Activated CD4-positive, alpha-beta memory T cell treated with anti-CD3 and anti-CD28 coated beads, Interleukin-2, amount 10 ng/mL, durations not matched to agents 7 days and 5 days (primary cell): ENCODE measurements around the gene CLCNKA. TPM values are rescaled to one million over a fixed set of nuclear protein-coding genes. Genes with fewer than 3 reads are reported as not detected.
A peak's percentile ranks its signal among the peaks of the same experiment; 100 is the strongest.

Experiments used
- CTCF ChIA-PET: fragments of 350-600 bp; sonication (Branson Sonifier 250); formaldehyde crosslinking; loops from one replicate; lab custom pipeline; 2021; ENCODE audit warnings: antibody characterized with exemption, inconsistent platforms; lab: Charles Lee
- POLR2A ChIA-PET: fragments of 350-600 bp; sonication (Branson Sonifier 250); formaldehyde crosslinking; loops from one replicate; lab custom pipeline; 2021; ENCODE audit warnings: antibody characterized with exemption; lab: Charles Lee
- DNase-seq: peaks from one replicate; pipeline ENCODE4 v3.0.0-alpha.2; 2020
- H3K27ac Mint-ChIP-seq: one replicate; pipeline ENCODE4 v1.8.0; 2021; ENCODE audit warnings: mild to moderate bottlenecking, mixed read lengths
- H3K27me3 Mint-ChIP-seq: one replicate; pipeline ENCODE4 v1.8.0; 2021; ENCODE audit warnings: mixed read lengths
- H3K36me3 Mint-ChIP-seq: one replicate; pipeline ENCODE4 v1.8.0; 2021; ENCODE audit warnings: low read depth, mixed read lengths
- H3K4me1 Mint-ChIP-seq: one replicate; pipeline ENCODE4 v1.8.0; 2021; ENCODE audit warnings: mixed read lengths
- H3K4me3 Mint-ChIP-seq: one replicate; pipeline ENCODE4 v1.8.0; 2021; ENCODE audit warnings: mild to moderate bottlenecking, mixed read lengths
- H3K9me3 Mint-ChIP-seq: one replicate; pipeline ENCODE4 v1.8.0; 2021; ENCODE audit warnings: mixed read lengths
- total RNA-seq, 2 experiments: library from RNA; stranded (reverse); gene quantifications; one replicate each; pipeline ENCODE4 v1.2.3, GENCODE V29; 2021

Gene CLCNKA
- total RNA-seq, 2 experiments from 2014 or later: 0.13 to 0.20 TPM

GRCh38 chr1:16066245-16066644, 44.4 kb downstream of the CLCNKA start:
- CTCF ChIA-PET: interaction anchor here (2.4 to 11.1 kb wide), 2 partner anchors 10 to 14 kb away, joined by 7 to 88 read pairs; no protein-coding TSS in a partner anchor
- Mint-ChIP-seq H3K27ac (no peak overlapping the region), H3K36me3 (peaks cover 5% of the 10 kb centered on the region), H3K27me3 (peaks cover 12% of the 10 kb centered on the region), H3K9me3 (no peaks in the 10 kb centered on the region), H3K4me3 (no peak overlapping the region), H3K4me1 (peaks cover 82% of the 10 kb centered on the region)
- POLR2A ChIA-PET: no interaction called here
- DNase-seq: no peak

GRCh38 chr1:16067127-16067768, 45.4 kb downstream of the CLCNKA start:
- Mint-ChIP-seq H3K4me1 (peaks cover 90% of the 10 kb centered on the region), H3K27me3 (peaks cover 17% of the 10 kb centered on the region), H3K27ac (peak overlapping the region; percentile 14), H3K4me3 (no peak overlapping the region), H3K9me3 (no peaks in the 10 kb centered on the region), H3K36me3 (peaks cover 5% of the 10 kb centered on the region)
- CTCF ChIA-PET: interaction anchor here (0.6 to 11.1 kb wide), 4 partner anchors 13 to 276 kb away, joined by 3 to 88 read pairs (median 3); no protein-coding TSS in a partner anchor
- DNase-seq: no peak
- POLR2A ChIA-PET: no interaction called here

DNA sequence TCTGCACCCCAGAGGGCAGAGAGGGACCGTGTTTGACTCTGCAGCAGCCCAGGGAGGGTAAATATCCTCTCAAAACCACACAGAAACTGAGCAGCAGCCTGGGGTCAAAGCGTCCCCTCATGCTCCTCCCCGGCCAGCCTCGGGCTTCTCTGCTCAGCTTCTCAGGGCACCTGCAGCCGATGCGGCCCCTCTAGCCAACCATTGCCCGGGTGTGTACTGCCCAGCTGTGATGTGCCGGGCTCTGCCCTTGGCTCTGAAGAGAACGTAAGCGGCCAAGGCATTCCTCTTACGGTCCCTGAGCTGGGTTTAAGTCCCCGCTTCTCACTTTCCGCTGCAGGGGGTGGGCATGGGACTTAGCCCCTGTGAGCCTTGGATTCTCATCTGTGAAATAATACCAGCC, 46.1 kb downstream of the CLCNKA start:
- Mint-ChIP-seq H3K36me3 (peaks cover 5% of the 10 kb centered on the region), H3K27ac (no peak overlapping the region), H3K4me3 (no peak overlapping the region), H3K9me3 (no peaks in the 10 kb centered on the region), H3K4me1 (peaks cover 90% of the 10 kb centered on the region), H3K27me3 (peaks cover 18% of the 10 kb centered on the region)
- DNase-seq: no peak
- ChIA-PET POLR2A (no interaction called here), CTCF (interaction anchor here (1.0 to 11.1 kb wide), 3 partner anchors 12 to 276 kb away, joined by 3 to 88 read pairs (median 3); no protein-coding TSS in a partner anchor)

DNA sequence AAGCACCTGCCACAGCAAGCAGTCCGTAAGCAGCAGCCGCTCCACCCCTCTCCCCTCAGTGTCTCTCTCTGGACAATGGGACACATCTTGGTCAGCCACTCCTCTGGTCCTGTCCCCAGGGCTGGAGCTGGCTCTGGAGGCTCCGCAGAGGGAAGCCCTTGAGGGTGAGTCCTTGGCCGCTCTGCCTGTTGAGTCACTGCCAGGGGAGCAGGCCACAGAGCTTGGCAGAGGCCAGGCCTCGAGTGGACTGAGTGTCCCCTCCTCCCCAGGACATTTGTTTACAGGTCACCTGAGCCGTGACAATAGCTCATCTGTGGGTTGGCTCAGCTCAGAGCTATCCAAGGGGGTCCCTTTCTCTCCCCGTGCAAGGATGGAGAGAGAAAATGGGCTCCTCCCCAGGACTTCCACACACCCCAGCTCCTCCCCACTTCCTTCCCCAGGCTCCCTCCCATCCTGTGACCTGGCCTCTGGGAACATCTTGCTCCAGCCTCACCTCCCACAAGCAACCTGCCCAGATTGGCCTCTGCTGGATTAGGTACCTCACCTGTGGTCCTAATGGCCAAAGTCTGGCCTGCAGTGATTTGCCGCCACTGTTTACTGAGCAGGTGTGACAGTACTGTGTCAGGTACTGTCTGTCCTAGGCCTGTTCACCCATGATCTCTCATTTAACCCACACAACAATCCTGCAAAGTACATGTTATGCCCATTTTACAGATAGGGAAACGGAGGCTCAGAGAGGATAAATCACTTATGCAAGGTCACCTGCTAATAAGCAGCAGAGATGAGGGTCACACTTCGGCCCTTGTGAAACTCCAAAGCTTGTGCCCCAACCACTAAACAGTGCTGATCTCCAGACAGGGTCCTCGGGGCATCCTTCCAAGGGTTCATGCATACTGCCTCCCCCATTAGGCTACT, 46.8 kb downstream of the CLCNKA start:
- Mint-ChIP-seq H3K9me3 (no peaks in the 10 kb centered on the region), H3K27ac (peak overlapping the region; percentile 26), H3K36me3 (peaks cover 5% of the 10 kb centered on the region), H3K27me3 (peaks cover 20% of the 10 kb centered on the region), H3K4me3 (no peak overlapping the region), H3K4me1 (peaks cover 86% of the 10 kb centered on the region)
- POLR2A ChIA-PET: no interaction called here
- DNase-seq: no peak
- CTCF ChIA-PET: interaction anchor here (1.0 to 11.1 kb wide), 3 partner anchors 12 to 117 kb away, joined by 3 to 88 read pairs (median 6); no protein-coding TSS in a partner anchor

- Mint-ChIP-seq H3K4me1 (peaks cover 74% of the 10 kb centered on the region), H3K27me3 (peaks cover 26% of the 10 kb centered on the region), H3K4me3 (no peak overlapping the region), H3K36me3 (peaks cover 5% of the 10 kb centered on the region), H3K9me3 (no peaks in the 10 kb centered on the region), H3K27ac (no peak overlapping the region)
- ChIA-PET CTCF (interaction anchor here (0.8 to 11.1 kb wide), 6 partner anchors 9 to 173 kb away, joined by 3 to 88 read pairs (median 4); no protein-coding TSS in a partner anchor), POLR2A (interaction anchor here (1.0 to 1.9 kb wide), 3 partner anchors 9 to 174 kb away, joined by 3 to 7 read pairs (median 3); no protein-coding TSS in a partner anchor)
- DNase-seq: no peak
Measured at GRCh38 chr1:16070640-16071355, 49.0 kb downstream of the CLCNKA start.

GRCh38 chr1:16071614-16072013, 49.8 kb downstream of the CLCNKA start:
- Mint-ChIP-seq H3K4me3 (no peak overlapping the region), H3K27me3 (peaks cover 26% of the 10 kb centered on the region), H3K4me1 (peaks cover 68% of the 10 kb centered on the region), H3K9me3 (no peaks in the 10 kb centered on the region), H3K27ac (no peak overlapping the region), H3K36me3 (peaks cover 5% of the 10 kb centered on the region)
- CTCF ChIA-PET: interaction anchor here (0.5 to 11.1 kb wide), 4 partner anchors 9 to 266 kb away, joined by 3 to 88 read pairs (median 7); no protein-coding TSS in a partner anchor
- POLR2A ChIA-PET: interaction anchor here (1.2 to 1.9 kb wide), 3 partner anchors 8 to 91 kb away, joined by 3 to 7 read pairs (median 4); no protein-coding TSS in a partner anchor
- DNase-seq: no peak

DNA sequence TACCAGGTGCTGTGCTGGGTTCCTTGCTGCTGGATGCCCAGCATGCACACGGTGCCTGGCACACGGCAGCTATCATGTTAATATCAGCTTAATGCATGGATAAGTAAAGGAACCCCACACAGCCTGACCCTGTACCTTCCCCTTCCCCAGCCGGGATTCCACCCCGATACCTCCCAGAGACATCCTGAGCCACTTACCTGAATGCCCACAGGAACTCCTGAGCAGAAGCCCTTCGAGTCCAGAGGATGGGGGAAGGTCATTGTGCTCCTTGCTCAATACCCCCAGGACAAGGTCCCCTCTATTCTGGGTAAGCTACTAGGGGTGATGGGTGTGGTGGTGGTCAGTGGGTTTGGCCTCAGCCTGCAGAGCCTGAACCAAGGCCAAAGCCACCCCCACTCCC, 50.3 kb downstream of the CLCNKA start:
- Mint-ChIP-seq H3K36me3 (peaks cover 5% of the 10 kb centered on the region), H3K9me3 (no peaks in the 10 kb centered on the region), H3K27ac (no peak overlapping the region), H3K4me3 (peak overlapping the region; percentile 1), H3K27me3 (peaks cover 26% of the 10 kb centered on the region), H3K4me1 (peaks cover 65% of the 10 kb centered on the region)
- DNase-seq: no peak
- CTCF ChIA-PET: interaction anchor here (0.5 to 11.1 kb wide), 6 partner anchors 8 to 266 kb away, joined by 3 to 88 read pairs (median 7); no protein-coding TSS in a partner anchor
- POLR2A ChIA-PET: interaction anchor here (1.5 kb wide), 1 partner anchor 11 kb away, joined by 4 read pairs; no protein-coding TSS in a partner anchor

DNA sequence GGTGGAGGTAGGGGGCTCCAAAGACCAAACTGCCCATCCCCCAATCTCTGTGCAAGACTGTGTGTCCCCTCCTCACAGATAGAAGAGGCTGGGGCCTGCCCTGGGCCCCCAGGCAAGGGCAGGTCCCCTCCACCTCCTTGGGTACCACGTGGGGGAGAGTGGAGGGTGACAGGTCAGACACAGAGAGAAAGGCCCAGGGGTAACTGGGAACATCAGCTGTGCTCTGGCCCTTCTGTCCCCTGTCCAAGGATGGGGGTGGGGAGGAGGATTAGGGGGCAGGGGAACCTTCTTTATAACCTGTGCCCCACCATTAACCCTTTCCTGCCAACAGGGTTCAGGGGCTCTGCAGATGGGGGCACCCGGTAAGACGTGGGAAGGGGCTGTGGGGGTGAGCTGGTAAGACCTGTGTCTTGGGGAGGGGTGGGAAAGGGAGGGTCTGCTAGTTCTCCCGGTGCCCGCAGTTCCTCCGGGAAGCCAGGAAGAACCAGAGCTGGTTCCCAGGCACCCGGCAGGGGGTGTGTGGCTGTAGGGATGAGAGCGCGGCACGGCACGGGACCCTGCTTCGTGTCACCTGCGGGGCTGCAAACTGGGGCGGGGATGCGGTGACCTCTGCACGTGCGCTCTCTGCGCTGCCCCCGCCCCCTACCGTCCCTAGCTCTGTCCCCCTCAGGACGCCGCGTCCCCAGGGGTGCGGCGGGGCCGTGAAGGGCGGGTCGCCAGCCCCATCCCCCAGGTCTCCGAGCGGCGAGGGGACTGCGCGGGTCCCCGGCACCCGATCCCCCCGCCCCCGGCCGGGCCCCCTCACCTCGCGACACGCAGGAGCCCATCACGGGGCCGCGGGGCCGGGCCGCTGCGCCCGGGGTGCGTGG, 51.0 kb downstream of the CLCNKA start:
- Mint-ChIP-seq H3K4me3 (peak overlapping the region; percentile 39), H3K9me3 (no peaks in the 10 kb centered on the region), H3K36me3 (peaks cover 5% of the 10 kb centered on the region), H3K4me1 (peaks cover 61% of the 10 kb centered on the region), H3K27me3 (peaks cover 23% of the 10 kb centered on the region), H3K27ac (no peak overlapping the region)
- ChIA-PET POLR2A (interaction anchor here (1.5 to 1.9 kb wide), 2 partner anchors 8 to 10 kb away, joined by 4 to 6 read pairs; no protein-coding TSS in a partner anchor), CTCF (interaction anchor here (0.8 to 11.1 kb wide), 10 partner anchors 7 to 635 kb away, joined by 3 to 88 read pairs (median 3); no protein-coding TSS in a partner anchor)
- no peak for DNase-seq

GRCh38 chr1:16073490-16074119, 51.8 kb downstream of the CLCNKA start, which contains the start of gene FAM131C:
Gene FAM131C (minus strand): TSS chr1:16073651. CDS start chr1:16073442, 209 bp downstream.
- H3K4me1 Mint-ChIP-seq: peaks cover 55% of the 10 kb centered on the region
- no peaks in the 10 kb centered on the region for H3K9me3 Mint-ChIP-seq
- CTCF ChIA-PET: interaction anchor here (0.9 to 11.1 kb wide), 9 partner anchors 7 to 174 kb away, joined by 3 to 88 read pairs (median 5); no protein-coding TSS in a partner anchor
- peak within 1 kb of the TSS; percentile 60 for H3K4me3 Mint-ChIP-seq
- H3K36me3 Mint-ChIP-seq: peaks cover 3% of the 10 kb centered on the region
- H3K27ac Mint-ChIP-seq: no peak within 1 kb of the TSS
- peak; percentile 52 for DNase-seq
- H3K27me3 Mint-ChIP-seq: peaks cover 23% of the 10 kb centered on the region
- POLR2A ChIA-PET: interaction anchor here (1.5 to 1.9 kb wide), 2 partner anchors 9 to 31 kb away, joined by 4 to 6 read pairs; no protein-coding TSS in a partner anchor

DNA sequence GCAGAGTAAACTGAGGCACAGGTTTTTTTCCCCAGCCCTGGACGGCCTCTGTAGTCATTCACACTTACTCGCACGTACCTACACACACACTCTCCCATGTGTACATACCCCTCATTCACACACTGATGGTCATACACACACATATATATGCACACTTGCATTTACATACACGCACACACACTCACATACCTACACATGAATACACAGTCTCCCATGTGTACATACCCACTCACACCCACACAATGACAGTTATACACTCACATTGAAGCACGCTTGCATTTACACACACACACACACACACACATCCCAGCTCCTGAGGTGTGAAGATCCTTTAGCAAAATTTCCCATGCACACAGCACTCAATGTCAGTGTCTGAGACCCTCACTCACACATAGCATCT, 52.4 kb downstream of the CLCNKA start:
- peaks cover 20% of the 10 kb centered on the region for H3K27me3 Mint-ChIP-seq
- no peak for DNase-seq
- no peaks in the 10 kb centered on the region for H3K36me3 Mint-ChIP-seq
- peaks cover 55% of the 10 kb centered on the region for H3K4me1 Mint-ChIP-seq
- H3K27ac Mint-ChIP-seq: no peak overlapping the region
- POLR2A ChIA-PET: interaction anchor here (1.5 to 1.9 kb wide), 2 partner anchors 10 to 31 kb away, joined by 4 to 6 read pairs; no protein-coding TSS in a partner anchor
- CTCF ChIA-PET: interaction anchor here (1.5 to 11.1 kb wide), 6 partner anchors 6 to 173 kb away, joined by 3 to 88 read pairs (median 9); no protein-coding TSS in a partner anchor
- H3K9me3 Mint-ChIP-seq: no peaks in the 10 kb centered on the region
- H3K4me3 Mint-ChIP-seq: peak overlapping the region; percentile 60
